ENCODE data around the gene BAIAP2.

The BAIAP2 gene

GRCh38 chr17:81021531-81022343 is 13.2 kb upstream of the BAIAP2 start:
- Histone ChIP-seq H3K27ac (ENCODE audit: poor library complexity, severe bottlenecking) (peak overlapping the region; percentile 35), H3K9me3 (ENCODE audit: severe bottlenecking) (no peaks in the 10 kb centered on the region), H3K4me1 (ENCODE audit: insufficient read depth, poor library complexity, severe bottlenecking) (peaks cover 6% of the 10 kb centered on the region), H3K4me3 (ENCODE audit: severe bottlenecking) (no peak overlapping the region), H3K27me3 (ENCODE audit: insufficient read depth, poor library complexity, severe bottlenecking) (peaks cover 5% of the 10 kb centered on the region), H3K36me3 (ENCODE audit: low read depth) (no peaks in the 10 kb centered on the region)
- TF ChIP-seq CTCF (IDR thresholded peaks at IDR 0.05; ENCODE audit: poor library complexity, severe bottlenecking), result no peak
- ATAC-seq (ENCODE audit: low read depth), result no peak
- no peak for DNase-seq (ENCODE audit: low spot score)

- H3K27me3 ChIP-seq (ENCODE audit: insufficient read depth, poor library complexity, severe bottlenecking), result peaks cover 11% of the 10 kb centered on the region
- no peak for TF ChIP-seq CTCF (IDR thresholded peaks at IDR 0.05; ENCODE audit: poor library complexity, severe bottlenecking)
- DNase-seq (ENCODE audit: low spot score) (no peak), ATAC-seq (ENCODE audit: low read depth) (no peak)
- H3K4me3 ChIP-seq (ENCODE audit: severe bottlenecking), result no peak overlapping the region
- no peaks in the 10 kb centered on the region for H3K36me3 ChIP-seq (ENCODE audit: low read depth)
- H3K27ac ChIP-seq (ENCODE audit: poor library complexity, severe bottlenecking), result no peak overlapping the region
- H3K4me1 ChIP-seq (ENCODE audit: insufficient read depth, poor library complexity, severe bottlenecking), result peaks cover 6% of the 10 kb centered on the region
- H3K9me3 ChIP-seq (ENCODE audit: severe bottlenecking), result no peaks in the 10 kb centered on the region
Observed at GRCh38 chr17:81022344-81022676, 12.6 kb upstream of the BAIAP2 start.

- ATAC-seq (ENCODE audit: low read depth) (no peak), DNase-seq (ENCODE audit: low spot score) (no peak)
- Histone ChIP-seq H3K36me3 (ENCODE audit: low read depth) (no peaks in the 10 kb centered on the region), H3K9me3 (ENCODE audit: severe bottlenecking) (no peaks in the 10 kb centered on the region), H3K27me3 (ENCODE audit: insufficient read depth, poor library complexity, severe bottlenecking) (peaks cover 22% of the 10 kb centered on the region), H3K4me3 (ENCODE audit: severe bottlenecking) (no peak overlapping the region), H3K27ac (ENCODE audit: poor library complexity, severe bottlenecking) (no peak overlapping the region), H3K4me1 (ENCODE audit: insufficient read depth, poor library complexity, severe bottlenecking) (peaks cover 6% of the 10 kb centered on the region)
- TF ChIP-seq CTCF (IDR thresholded peaks at IDR 0.05; ENCODE audit: poor library complexity, severe bottlenecking), result no peak
Observed at GRCh38 chr17:81025065-81025740, 9.7 kb upstream of the BAIAP2 start.

- Histone ChIP-seq H3K27me3 (ENCODE audit: insufficient read depth, poor library complexity, severe bottlenecking) (peaks cover 22% of the 10 kb centered on the region), H3K4me3 (ENCODE audit: severe bottlenecking) (no peak overlapping the region), H3K36me3 (ENCODE audit: low read depth) (no peaks in the 10 kb centered on the region), H3K27ac (ENCODE audit: poor library complexity, severe bottlenecking) (no peak overlapping the region), H3K9me3 (ENCODE audit: severe bottlenecking) (no peaks in the 10 kb centered on the region), H3K4me1 (ENCODE audit: insufficient read depth, poor library complexity, severe bottlenecking) (peaks cover 4% of the 10 kb centered on the region)
- no peak for TF ChIP-seq CTCF (IDR thresholded peaks at IDR 0.05; ENCODE audit: poor library complexity, severe bottlenecking)
- ATAC-seq (ENCODE audit: low read depth) (no peak), DNase-seq (ENCODE audit: low spot score) (no peak)
Observed at GRCh38 chr17:81025741-81026129, 9.2 kb upstream of the BAIAP2 start.
